Loucy (cell line): ENCODE measurements around the gene GCGR.
A peak's percentile ranks its signal among the peaks of the same experiment; 100 is the strongest.

ENCODE experiments used
- H2AFZ ChIP-seq: fragments of 200-600 bp; sonication (generic); 2 replicates; pipeline ENCODE4 v1.6.0; 2016; ENCODE audit warnings: antibody characterized with exemption, mild to moderate bottlenecking, low read length, moderate library complexity
- H3F3A ChIP-seq: fragments of 200-600 bp; 2 replicates; pipeline ENCODE4 v1.6.0; 2016; ENCODE audit warnings: antibody characterized with exemption, low read depth, mild to moderate bottlenecking
- H3K27me3 ChIP-seq: fragments of 200-600 bp; sonication (generic); 2 replicates; pipeline ENCODE4 v1.6.1; 2014; ENCODE audit warnings: low read length, mild to moderate bottlenecking; ENCODE audit not compliant: insufficient read depth, poor library complexity, severe bottlenecking
- H3K36me3 ChIP-seq: fragments of 200-600 bp; sonication (generic); 2 replicates; pipeline ENCODE4 v1.6.1; 2016; ENCODE audit warnings: low read length; ENCODE audit not compliant: insufficient read depth
- H3K4me1 ChIP-seq: fragments of 200-600 bp; sonication (generic); 2 replicates; pipeline ENCODE4 v1.5.1; 2014; ENCODE audit warnings: low read length, mild to moderate bottlenecking; ENCODE audit not compliant: insufficient read depth, poor library complexity, severe bottlenecking
- H3K4me2 ChIP-seq: fragments of 200-600 bp; sonication (generic); 2 replicates; pipeline ENCODE4 v1.6.0; 2014; ENCODE audit warnings: antibody characterized with exemption, low read length, low read depth, mild to moderate bottlenecking; ENCODE audit not compliant: poor library complexity, severe bottlenecking
- H3K4me3 ChIP-seq: fragments of 200-600 bp; sonication (generic); 2 replicates; pipeline ENCODE4 v1.5.1; 2014; ENCODE audit warnings: low read length, mild to moderate bottlenecking, mixed read lengths; ENCODE audit not compliant: poor library complexity, severe bottlenecking
- H3K79me2 ChIP-seq: fragments of 200-600 bp; sonication (generic); 2 replicates; pipeline ENCODE4 v1.6.1; 2014; ENCODE audit warnings: low read length; ENCODE audit not compliant: insufficient read depth
- H3K9ac ChIP-seq: fragments of 200-600 bp; sonication (generic); 2 replicates; pipeline ENCODE4 v1.6.0; 2014; ENCODE audit warnings: mild to moderate bottlenecking, low read depth, low read length, moderate library complexity; ENCODE audit not compliant: poor library complexity, severe bottlenecking
- H3K9me2 ChIP-seq: fragments of 200-600 bp; sonication (generic); replicated peaks from 2 replicates; pipeline ENCODE4 v1.6.1; 2016; ENCODE audit warnings: low read depth, low read length, mixed read lengths
- H3K9me3 ChIP-seq: fragments of 200-600 bp; sonication (generic); 2 replicates; pipeline ENCODE4 v1.6.1; 2014; ENCODE audit warnings: mild to moderate bottlenecking, antibody characterized with exemption, low read length, low read depth; ENCODE audit not compliant: insufficient read depth
- H4K20me1 ChIP-seq: fragments of 200-600 bp; sonication (generic); 2 replicates; pipeline ENCODE4 v1.6.0; 2014; ENCODE audit warnings: antibody characterized with exemption, low read length, mild to moderate bottlenecking; ENCODE audit not compliant: insufficient read depth, poor library complexity, severe bottlenecking
- CTCF ChIP-seq: fragments of 200-600 bp; sonication (generic); conservative IDR thresholded peaks from 2 replicates; pipeline ENCODE4 v1.5.1; 2014; ENCODE audit warnings: mild to moderate bottlenecking, antibody characterized with exemption, low read length
- EZH2phosphoT487 ChIP-seq: fragments of 200-600 bp; IDR thresholded peaks from 2 replicates; pipeline ENCODE4 v1.6.1; 2018; ENCODE audit warnings: antibody characterized with exemption, mild to moderate bottlenecking, moderate library complexity, borderline replicate concordance

Gene GCGR

GRCh38 chr17:81852237-81852636 lies 48.3 kb downstream of the GCGR start:
- H3K9me3 ChIP-seq, result no peaks in the 10 kb centered on the region
- no peaks in the 10 kb centered on the region for H3K27me3 ChIP-seq
- peaks cover 17% of the 10 kb centered on the region for H4K20me1 ChIP-seq

GRCh38 chr17:81854974-81855774 lies 51.2 kb downstream of the GCGR start:
- no peaks in the 10 kb centered on the region for H3K27me3 ChIP-seq
- no peak overlapping the region for H3K4me3 ChIP-seq
- H2AFZ ChIP-seq, result no peak overlapping the region
- H3K9ac ChIP-seq, result no peak overlapping the region
- no peaks in the 10 kb centered on the region for H3K9me2 ChIP-seq
- H4K20me1 ChIP-seq, result peaks cover 43% of the 10 kb centered on the region
- TF ChIP-seq EZH2phosphoT487 (no peak), CTCF (no peak; the same call in 1 of the 2 replicates)
- H3K36me3 ChIP-seq, result peaks cover 42% of the 10 kb centered on the region
- peak overlapping the region; percentile 36 for H3K4me2 ChIP-seq
- H3K9me3 ChIP-seq, result no peaks in the 10 kb centered on the region
- peaks cover 18% of the 10 kb centered on the region for H3K4me1 ChIP-seq
- no peaks in the 10 kb centered on the region for H3F3A ChIP-seq
- peaks cover 87% of the 10 kb centered on the region for H3K79me2 ChIP-seq

More at GRCh38 chr17:81852237-81852636, 48.3 kb downstream of the GCGR start:
- H3K4me1 ChIP-seq, result no peaks in the 10 kb centered on the region
- TF ChIP-seq EZH2phosphoT487 (no peak), CTCF (no peak)
- H3K79me2 ChIP-seq, result peaks cover 58% of the 10 kb centered on the region
- no peak overlapping the region for H3K4me3 ChIP-seq
- no peak overlapping the region for H3K9ac ChIP-seq
- no peak overlapping the region for H2AFZ ChIP-seq
- no peak overlapping the region for H3K4me2 ChIP-seq
- peaks cover 44% of the 10 kb centered on the region for H3K36me3 ChIP-seq
- no peaks in the 10 kb centered on the region for H3K9me2 ChIP-seq
- no peaks in the 10 kb centered on the region for H3F3A ChIP-seq

GRCh38 chr17:81858170-81858966 lies 54.4 kb downstream of the GCGR start:
- peak overlapping the region; percentile 90 for H3K9ac ChIP-seq
- peak overlapping the region; percentile 75 for H3K4me3 ChIP-seq
- no peaks in the 10 kb centered on the region for H3K9me2 ChIP-seq
- H3F3A ChIP-seq, result no peaks in the 10 kb centered on the region
- peaks cover 44% of the 10 kb centered on the region for H4K20me1 ChIP-seq
- no peak for TF ChIP-seq EZH2phosphoT487
- no peak for TF ChIP-seq CTCF
- peaks cover 90% of the 10 kb centered on the region for H3K79me2 ChIP-seq
- H3K36me3 ChIP-seq, result peaks cover 23% of the 10 kb centered on the region
- H3K4me1 ChIP-seq, result peaks cover 24% of the 10 kb centered on the region
- no peaks in the 10 kb centered on the region for H3K9me3 ChIP-seq
- H2AFZ ChIP-seq, result no peak overlapping the region
- peak overlapping the region; percentile 93 for H3K4me2 ChIP-seq
- no peaks in the 10 kb centered on the region for H3K27me3 ChIP-seq
